Kidney (tissue), 14 donors: Measurements from ENCODE around the gene PTK6. TPM values are rescaled to one million over a fixed set of nuclear protein-coding genes. Genes with fewer than 3 reads are reported as not detected.

ENCODE experiments used
- DNase-seq, 5 donors: peaks; one replicate each; pipeline ENCODE4 v3.0.0-alpha.2; 2013 to 2020
- FAIRE-seq: peaks from 2 replicates; lab custom pipeline; 2012; peaks lifted over from hg19 to GRCh38; lab: Jason Lieb, UNC
- H3K27ac ChIP-seq, 2 donors: one replicate each; pipeline ENCODE4 v1.7.0; 2013; ENCODE audit warnings: low read depth in 2 of 2, low read length in 2 of 2, inconsistent platforms in 1 of 2
- H3K27me3 ChIP-seq: one replicate; pipeline ENCODE4 v1.7.1; 2013; ENCODE audit warnings: low read length, inconsistent platforms; ENCODE audit not compliant: control insufficient read depth, insufficient read depth
- H3K36me3 ChIP-seq, 3 donors: one replicate each; pipeline versions ENCODE4 v1.7.0 to v1.7.1; 2013; ENCODE audit warnings: low read length in 3 of 3, control low read depth in 1 of 3, inconsistent platforms in 1 of 3; ENCODE audit not compliant: insufficient read depth in 3 of 3, control insufficient read depth in 2 of 3
- H3K4me1 ChIP-seq, 3 donors: one replicate each; pipeline versions ENCODE4 v1.7.0 to v1.7.1; 2013; ENCODE audit warnings: low read length in 3 of 3, inconsistent platforms in 1 of 3, low read depth in 1 of 3; ENCODE audit not compliant: control insufficient read depth in 2 of 3, insufficient read depth in 2 of 3
- H3K4me3 ChIP-seq, 3 donors: one replicate each; pipeline versions ENCODE4 v1.7.0 to v1.8.1; 2013; ENCODE audit warnings: low read length in 3 of 3, control low read depth in 1 of 3, inconsistent platforms in 1 of 3
- H3K9ac ChIP-seq, 3 donors: one replicate each; pipeline versions ENCODE4 v1.7.0 to v1.7.1; 2013; ENCODE audit warnings: low read length in 3 of 3, control low read depth in 1 of 3, inconsistent platforms in 1 of 3
- H3K9me3 ChIP-seq, 3 donors: one replicate each; pipeline versions ENCODE4 v1.7.0 to v1.7.1; 2013; ENCODE audit warnings: low read length in 3 of 3, control low read depth in 1 of 3, inconsistent platforms in 1 of 3; ENCODE audit not compliant: control insufficient read depth in 2 of 3, insufficient read depth in 1 of 3
- CTCF ChIP-seq: IDR thresholded peaks from 3 replicates; pipeline ENCODE4 v1.5.1; 2012; ENCODE audit warnings: mild to moderate bottlenecking, moderate library complexity, borderline replicate concordance; ENCODE audit not compliant: insufficient read depth; ENCODE audit errors: extremely low read depth
- intact Hi-C: fragments of 100-400 bp; cut with DNase I; formaldehyde crosslinking; loops from one replicate; pipeline ENCODE4 v1.11.1; 2022
- polyA plus RNA-seq: library from polyadenylated mRNA; stranded (reverse); fragments of 350-450 nt; fragmentation: Illumina TruSeq; extraction: RNeasy Lipid Tissue Mini Kit (QIAGEN cat#74804); gene quantifications from one replicate; pipeline ENCODE4 v1.2.3, GENCODE V29; 2014; ENCODE audit warnings: low read depth, low replicate concordance; ENCODE audit not compliant: insufficient read depth
- total RNA-seq: library from RNA; stranded (reverse); fragmentation: NEBNext Ultra II Directional; extraction: Animal tissue kit (Norgen Biotek cat#: 25700); gene quantifications from one replicate; pipeline ENCODE4 v1.2.1, GENCODE V29; 2021
- donor health status: control.
- donor health status: control.
- donor health status: control.
- donor health status: control.
- donor health status: control.
- donor health status: DM: yes; HTN: yes; CAD: no.
- donor health status: Normal renal cell carcinoma (clear cell type).

The PTK6 gene
- total and polyA plus RNA-seq, 2 donors from 2014 or later = 0.26 to 1.1 TPM

- no peak for TF ChIP-seq CTCF
- H3K9me3 ChIP-seq = peaks cover 0 to 14% (median 0%) of the 10 kb centered on the region in 3 donors
- intact Hi-C loops = no loop called here
- FAIRE-seq (no peak), DNase-seq (peak in 1 of 5 donors; percentile 15)
- no peaks in the 10 kb centered on the region for H3K36me3 ChIP-seq
- H3K27me3 ChIP-seq = peaks cover 2% of the 10 kb centered on the region
- H3K9ac ChIP-seq = no peak overlapping the region
- H3K4me3 ChIP-seq = no peak overlapping the region
- H3K27ac ChIP-seq = no peak overlapping the region
- H3K4me1 ChIP-seq = no peaks in the 10 kb centered on the region
These were observed 32.5 kb downstream of the PTK6 start for GRCh38 chr20:63504642-63505041.

DNA sequence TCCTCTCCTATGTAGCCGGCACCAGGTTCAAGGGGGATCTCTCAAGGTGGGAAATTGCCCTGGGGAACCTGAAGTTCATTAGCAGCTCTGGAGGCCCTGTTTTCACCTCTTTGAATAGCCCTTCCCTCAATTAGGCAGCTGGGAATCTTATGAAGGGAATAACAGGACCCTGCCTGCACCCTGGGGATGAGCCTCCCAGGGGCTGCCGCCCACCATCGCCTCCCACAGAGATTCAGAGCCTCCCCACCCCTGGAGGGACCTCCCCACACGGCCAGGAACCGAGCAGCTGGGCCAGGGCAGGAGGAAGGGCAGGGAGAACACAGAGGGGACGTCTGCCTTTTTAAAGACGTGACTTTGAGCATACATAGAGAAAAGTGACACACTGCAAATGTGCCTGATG lies 33.7 kb downstream of the PTK6 start:
- peaks cover 2% of the 10 kb centered on the region for H3K27me3 ChIP-seq
- H3K9me3 ChIP-seq = peaks cover 0 to 14% (median 0%) of the 10 kb centered on the region in 3 donors
- H3K27ac ChIP-seq = no peak overlapping the region
- H3K4me1 ChIP-seq = peaks cover 0 to 2% (median 0%) of the 10 kb centered on the region in 3 donors
- H3K36me3 ChIP-seq = no peaks in the 10 kb centered on the region
- H3K9ac ChIP-seq = no peak overlapping the region
- FAIRE-seq = no peak
- no peak for TF ChIP-seq CTCF
- DNase-seq = peak in 1 of 5 donors; percentile 49
- H3K4me3 ChIP-seq = no peak overlapping the region
- intact Hi-C loops = no loop called here

- Histone ChIP-seq H3K36me3 (no peaks in the 10 kb centered on the region), H3K4me1 (peaks cover 0 to 2% (median 0%) of the 10 kb centered on the region in 3 donors), H3K9me3 (peaks cover 0 to 14% (median 0%) of the 10 kb centered on the region in 3 donors), H3K27me3 (peaks cover 2% of the 10 kb centered on the region), H3K9ac (no peak overlapping the region), H3K27ac (no peak overlapping the region), H3K4me3 (no peak overlapping the region)
- peak in 4 of 5 donors; percentile 36 to 83 (median 62) for DNase-seq
- TF ChIP-seq CTCF = no peak
- no peak for FAIRE-seq
- intact Hi-C loops = no loop called here
These were observed 34.5 kb downstream of the PTK6 start for GRCh38 chr20:63502671-63503172.
